HG02943 (cell line): Measurements from ENCODE around the gene TMED4.
A peak's percentile ranks its signal among the peaks of the same experiment; 100 is the strongest.
"Not testable (repeated sequence)": the region's sequence is repeated elsewhere in the genome, so short reads cannot be mapped to it uniquely, and the experiment has no call there.

Source experiments
- ATAC-seq: cut with Tn5 transposase; IDR thresholded peaks from one replicate; pipeline ENCODE4 v1.9.1; 2021; ENCODE audit warnings: mild to moderate bottlenecking, low read depth, moderate library complexity; ENCODE audit not compliant: unreplicated experiment

TMED4 gene

GRCh38 chr7:44573464-44574286 lies 8.4 kb downstream of the TMED4 start, which contains the start of gene DDX56:
Gene DDX56, minus strand, starts transcription at chr7:44573908. Its CDS starts 13 bp downstream, at chr7:44573895.
- peak; percentile 94 for ATAC-seq

GRCh38 chr7:44572771-44573170 lies 9.3 kb downstream of the TMED4 start:
- no peak for ATAC-seq

DNA sequence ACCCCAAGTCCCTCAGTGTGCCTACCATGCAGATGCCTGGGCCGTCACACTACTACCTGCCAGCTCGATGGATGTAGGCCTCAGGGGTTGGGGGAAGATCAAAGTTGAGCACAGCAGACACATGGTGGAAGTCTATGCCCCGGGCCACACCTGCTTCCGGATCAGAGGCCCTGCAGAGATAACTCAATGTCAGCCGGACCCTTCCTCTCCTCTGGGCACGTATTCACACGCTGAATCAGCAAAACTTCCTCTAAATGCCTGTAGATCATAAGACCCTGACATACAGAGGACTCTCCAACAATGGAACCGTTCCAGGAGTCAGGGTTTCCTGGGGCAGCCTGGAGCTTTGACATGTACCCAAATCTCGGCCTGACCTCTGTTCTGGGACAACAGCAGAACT lies 12.1 kb downstream of the TMED4 start:
- ATAC-seq: no peak

DNA sequence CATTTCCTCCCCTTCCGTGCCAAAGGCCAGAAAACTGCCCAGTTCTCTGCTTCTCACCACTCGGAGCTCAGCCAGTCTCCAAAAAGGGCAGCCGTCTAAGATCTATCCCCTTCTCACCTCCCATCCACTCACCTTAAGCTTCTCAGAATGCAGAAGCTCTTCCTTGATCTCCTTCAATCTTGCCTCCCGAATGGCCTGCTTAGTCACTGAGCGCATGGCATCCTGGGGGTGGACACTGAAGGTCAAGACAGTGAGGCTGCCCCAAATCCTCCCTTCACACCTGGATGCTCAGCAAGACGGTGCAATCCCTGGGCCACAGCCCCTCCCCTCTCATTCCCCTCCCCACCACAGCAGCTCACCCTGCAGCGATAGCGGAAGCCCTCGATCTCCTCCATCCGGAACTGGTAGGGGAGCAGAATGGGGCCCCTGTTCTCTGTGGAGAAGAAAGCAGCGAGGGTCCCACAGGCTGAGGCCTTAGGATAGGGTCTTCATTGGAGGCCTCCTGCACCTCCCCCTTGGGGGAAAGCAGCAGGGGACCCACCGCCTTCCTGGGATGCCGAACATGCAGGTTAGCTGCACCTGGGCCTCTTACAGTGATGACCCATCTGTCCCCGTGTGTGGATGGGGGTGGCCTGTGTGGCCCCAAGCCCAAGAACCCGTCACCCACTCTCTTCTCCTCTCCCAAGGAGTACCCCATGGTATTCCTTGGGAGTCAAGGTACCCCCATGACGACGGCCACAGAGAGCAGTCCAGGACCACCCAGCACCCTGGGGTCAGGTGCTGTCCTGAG lies 13.1 kb downstream of the TMED4 start:
- no peak for ATAC-seq

DNA sequence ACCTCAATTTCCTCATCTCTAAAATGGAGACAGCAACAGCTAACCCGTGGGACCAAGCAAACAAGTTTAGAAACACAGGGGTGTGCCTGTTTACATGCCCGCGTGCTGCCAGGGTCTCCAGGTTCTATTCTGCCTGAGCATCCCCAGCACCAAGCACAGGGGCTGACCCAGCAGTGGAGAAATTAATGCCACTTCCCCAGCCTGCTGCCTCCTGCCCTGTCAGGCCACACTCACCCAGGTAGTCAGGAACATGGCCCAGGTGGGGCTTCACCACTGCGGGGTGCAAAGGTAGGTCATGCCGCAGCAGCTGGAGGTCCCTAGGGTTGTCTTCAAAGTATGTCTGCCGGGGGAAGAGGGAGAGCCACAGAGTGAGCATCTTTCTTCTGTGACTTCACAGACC lies 14.1 kb downstream of the TMED4 start:
- no peak for ATAC-seq

DNA sequence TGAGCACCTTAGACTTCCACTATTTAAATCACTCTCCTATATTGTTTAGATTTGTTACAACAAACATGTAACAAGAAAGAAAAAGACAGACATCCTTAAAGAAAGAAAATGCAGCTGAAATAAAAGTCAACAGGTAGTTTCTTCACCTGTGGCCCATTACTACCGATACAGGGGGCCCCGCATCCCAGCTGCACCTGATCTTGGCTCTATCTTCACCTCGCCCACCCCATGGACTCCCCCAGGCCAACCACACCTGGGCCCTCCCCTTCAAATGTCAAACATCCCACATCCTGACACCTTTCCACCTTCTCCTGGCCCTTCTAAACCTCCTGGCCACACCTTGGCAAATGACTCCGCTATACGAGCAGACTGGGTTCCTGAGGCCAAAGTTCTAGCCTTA lies 15.4 kb downstream of the TMED4 start:
- ATAC-seq: no peak

- ATAC-seq: no peak
Observed at GRCh38 chr7:44565795-44566559, 16.1 kb downstream of the TMED4 start.

DNA sequence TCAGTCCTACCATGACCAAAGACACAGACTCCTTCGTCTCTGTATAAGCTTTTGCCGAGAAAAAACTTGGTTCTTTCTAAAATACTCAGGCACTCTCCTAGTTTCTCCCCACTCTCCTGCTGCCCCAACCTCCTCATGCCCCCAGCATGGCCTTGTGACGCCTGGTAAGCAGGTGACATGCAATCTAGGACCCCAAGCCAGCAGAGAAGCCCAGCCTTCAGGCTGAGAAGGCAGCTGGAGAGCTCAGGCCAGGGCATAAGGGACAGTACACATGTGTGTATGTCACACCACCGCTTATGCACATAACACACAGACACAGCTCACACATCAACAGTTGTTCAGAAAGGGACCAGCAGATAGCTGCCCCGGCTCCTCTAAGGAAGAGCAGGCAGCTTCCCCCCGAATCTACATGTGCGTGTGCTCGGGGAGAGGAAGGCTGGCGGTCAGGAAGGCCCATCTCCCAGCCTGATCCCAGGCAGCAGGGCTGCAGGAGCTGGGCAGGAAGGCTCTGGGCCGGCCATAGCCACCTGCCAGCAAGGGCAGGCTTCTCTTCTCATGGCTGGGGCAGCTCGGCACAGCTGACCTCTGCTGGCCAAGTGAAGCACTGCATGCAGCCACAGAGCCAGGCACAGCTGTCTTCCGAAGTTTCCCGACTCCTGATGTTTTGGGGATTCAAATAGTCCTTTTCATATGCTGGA lies 16.8 kb downstream of the TMED4 start:
- ATAC-seq: no peak

GRCh38 chr7:44564606-44565005 lies 17.4 kb downstream of the TMED4 start:
- no peak for ATAC-seq

GRCh38 chr7:44563171-44563679 lies 18.8 kb downstream of the TMED4 start:
- ATAC-seq: no peak

DNA sequence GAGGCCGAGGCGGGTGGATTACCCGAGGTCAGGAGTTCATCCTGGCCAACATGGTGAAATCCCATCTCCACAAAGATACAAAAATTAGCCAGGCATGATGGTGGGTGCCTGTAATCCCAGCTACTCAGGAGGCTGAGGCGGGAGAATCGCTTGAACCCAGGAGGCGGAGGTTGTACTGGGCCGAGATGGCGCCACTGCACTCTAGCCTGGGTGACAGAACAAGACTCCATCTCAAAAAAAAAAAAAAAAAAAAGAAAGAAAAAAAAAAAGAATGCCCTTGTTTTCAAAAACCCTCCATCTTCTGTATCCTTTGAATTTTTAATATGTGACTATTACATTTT lies 19.4 kb downstream of the TMED4 start:
- ATAC-seq: not testable (repeated sequence)

DNA sequence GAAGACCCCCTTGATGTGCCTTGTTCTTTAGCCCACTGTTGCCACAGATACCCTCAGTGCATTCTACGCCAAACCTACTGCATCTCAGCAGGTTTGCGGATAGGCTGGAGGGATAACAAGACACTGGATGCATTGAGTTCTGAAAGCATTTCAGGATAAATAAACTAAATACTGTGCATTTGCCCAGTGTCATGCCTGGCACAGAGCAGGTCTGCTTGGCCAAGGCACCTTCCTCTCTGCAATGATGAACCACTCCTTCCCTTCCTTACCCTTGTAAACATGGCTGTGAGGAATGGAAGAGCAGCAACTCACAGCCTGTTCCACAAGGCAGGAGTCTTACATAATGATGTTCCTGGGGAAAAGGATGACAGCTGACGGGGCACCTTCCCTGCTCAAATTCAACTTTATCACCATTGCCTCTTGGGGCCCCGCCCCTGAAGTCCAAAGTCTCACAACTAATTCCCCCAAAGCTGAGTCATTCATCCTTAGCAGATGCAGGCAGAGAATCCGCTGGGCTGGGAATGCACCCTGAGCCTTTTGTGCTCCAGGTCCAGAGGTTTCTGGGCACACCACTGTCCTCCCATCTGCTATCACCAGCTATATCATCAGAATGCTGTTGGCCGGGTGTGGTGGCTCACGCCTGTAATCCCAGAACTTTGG lies 19.9 kb downstream of the TMED4 start:
- no peak for ATAC-seq

- ATAC-seq: no peak
Observed at GRCh38 chr7:44561481-44561880, 20.6 kb downstream of the TMED4 start.

DNA sequence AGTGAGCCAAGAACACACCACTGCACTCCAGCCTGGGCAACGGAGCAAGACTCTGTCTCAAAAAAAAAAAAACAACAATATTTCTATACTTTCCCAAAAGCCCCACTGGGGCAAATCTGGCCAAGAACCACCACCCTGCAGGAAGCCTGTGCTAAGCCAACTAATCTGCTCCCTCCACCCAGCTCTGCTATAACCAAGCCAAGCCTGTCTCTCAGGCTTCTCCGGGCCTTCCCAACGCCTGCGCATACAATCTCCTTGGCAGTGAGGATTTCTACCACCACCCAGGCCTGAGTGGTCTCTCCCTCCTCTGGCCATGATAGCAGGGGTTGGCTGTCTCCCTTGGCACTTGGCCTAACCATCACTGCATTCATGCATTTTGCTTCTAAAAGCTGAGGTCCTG lies 22.5 kb downstream of the TMED4 start:
- ATAC-seq: no peak

DNA sequence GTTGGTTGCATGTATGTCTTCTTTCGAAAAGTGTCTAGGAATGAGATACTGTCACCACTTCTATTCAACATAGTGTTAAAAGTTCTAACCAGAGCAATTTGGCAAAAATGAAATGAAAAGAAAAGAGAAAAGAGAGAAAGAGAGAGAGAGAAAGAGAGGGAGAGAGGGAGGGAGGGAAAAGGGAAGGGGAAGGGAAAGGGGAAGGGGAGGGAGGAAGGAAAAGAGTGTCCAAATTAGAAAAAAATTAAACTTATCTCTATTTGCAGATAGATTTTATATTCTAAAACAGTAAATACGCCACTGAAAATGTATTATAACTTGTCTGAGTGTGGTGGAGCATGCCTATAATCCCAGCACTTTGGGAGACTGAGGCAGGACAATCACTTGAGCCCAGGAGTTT lies 24.5 kb downstream of the TMED4 start:
- ATAC-seq: no peak

GRCh38 chr7:44555350-44555749 lies 26.7 kb downstream of the TMED4 start:
- ATAC-seq: no peak

GRCh38 chr7:44552473-44553005 lies 29.5 kb downstream of the TMED4 start:
- ATAC-seq: not testable (repeated sequence)

DNA sequence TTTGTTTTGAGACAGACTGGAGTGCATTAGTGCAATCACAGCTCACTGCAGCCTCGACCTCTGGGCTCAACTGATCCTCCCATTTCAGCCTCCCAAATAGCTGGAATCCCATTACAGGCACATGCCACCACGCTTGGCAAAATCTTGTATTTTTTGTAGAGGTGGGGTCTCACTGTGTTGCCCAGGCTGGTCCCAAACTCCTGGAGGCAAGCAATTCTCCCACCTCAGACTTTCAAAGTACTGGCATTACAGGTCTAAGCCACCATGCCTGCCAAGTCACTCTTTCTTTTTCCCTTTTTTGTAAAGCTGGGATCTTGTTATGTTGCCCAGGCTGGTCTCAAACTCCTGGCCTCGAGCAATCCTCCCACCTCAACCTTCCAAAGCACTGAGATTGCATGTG lies 32.6 kb downstream of the TMED4 start:
- ATAC-seq: no peak

- ATAC-seq: no peak
Observed at GRCh38 chr7:44548893-44549292, 33.1 kb downstream of the TMED4 start.
